B cell (primary cell): ENCODE data around the gene POU3F3. TPM values are rescaled to one million over a fixed set of nuclear protein-coding genes. Genes with fewer than 3 reads are reported as not detected.

ENCODE experiments used
- ATAC-seq: fragments of 200-7000 bp; cut with Tn5 transposase; one replicate; pipeline ENCODE4 v1.10.0; 2021; ENCODE audit warnings: low read depth, mild to moderate bottlenecking, moderate number of reproducible peaks, moderate library complexity
- CTCF ChIA-PET: fragments of 350-600 bp; sonication (Branson Sonifier 250); formaldehyde crosslinking; loops from one replicate; lab custom pipeline; 2021; ENCODE audit warnings: antibody characterized with exemption, inconsistent platforms; lab: Charles Lee
- POLR2A ChIA-PET: fragments of 350-600 bp; sonication (Branson Sonifier 250); formaldehyde crosslinking; loops from one replicate; lab custom pipeline; 2021; ENCODE audit warnings: antibody characterized with exemption; lab: Charles Lee
- DNase-seq: peaks from one replicate; pipeline ENCODE4 v3.0.0; 2013
- H2AFZ ChIP-seq: 2 replicates; pipeline ENCODE4 v1.6.1; 2012; ENCODE audit warnings: mild to moderate bottlenecking, low read depth, low read length; ENCODE audit not compliant: insufficient read depth, poor library complexity, severe bottlenecking
- H3K27ac ChIP-seq, 2 donors: 1 replicate in 1 of 2; 2 replicates in 1 of 2; pipeline ENCODE4 v1.5.1; 2012 to 2013; ENCODE audit warnings: low read length in 2 of 2, mild to moderate bottlenecking in 2 of 2, moderate library complexity in 1 of 2
- H3K27me3 ChIP-seq, 4 experiments: fragments of 200-600 bp in 1 of 4; sonication (generic) in 1 of 4; replicated peaks in 1 of 4; 1 replicate in 2 of 4; 2 replicates in 2 of 4; pipeline versions ENCODE4 v1.6.1 to v1.7.0; 2013 to 2016; ENCODE audit warnings: low read length in 3 of 4, mild to moderate bottlenecking in 2 of 4, mixed read lengths in 1 of 4, moderate library complexity in 1 of 4; ENCODE audit not compliant: insufficient read depth in 4 of 4, control insufficient read depth in 3 of 4; ENCODE audit errors: control extremely low read depth in 1 of 4
- H3K36me3 ChIP-seq, 2 experiments: replicated peaks in 1 of 2; 1 replicate in 1 of 2; 2 replicates in 1 of 2; pipeline versions ENCODE4 v1.6.1 to v1.7.1; 2013; ENCODE audit warnings: low read length in 1 of 2; ENCODE audit not compliant: insufficient read depth in 2 of 2, control insufficient read depth in 1 of 2; ENCODE audit errors: control extremely low read depth in 1 of 2, extremely low read depth in 1 of 2
- H3K4me1 ChIP-seq, 2 donors: fragments of 200-600 bp in 1 of 2; sonication (generic) in 1 of 2; 1 replicate in 1 of 2; 2 replicates in 1 of 2; pipeline versions ENCODE4 v1.5.1 to v1.6.1; 2013 to 2017; ENCODE audit warnings: low read length in 2 of 2; ENCODE audit not compliant: control insufficient read depth in 2 of 2, insufficient read depth in 2 of 2
- H3K4me2 ChIP-seq: replicated peaks from 2 replicates; pipeline ENCODE3; 2012; ENCODE audit warnings: mild to moderate bottlenecking, low read depth, low read length; ENCODE audit not compliant: poor library complexity, severe bottlenecking
- H3K4me3 ChIP-seq, 5 experiments: fragments of 200-600 bp in 1 of 5; sonication (generic) in 1 of 5; 1 replicate in 3 of 5; 2 replicates in 2 of 5; pipeline versions ENCODE4 v1.5.1 to v1.7.0; 2011 to 2016; ENCODE audit warnings: low read length in 4 of 5, mild to moderate bottlenecking in 4 of 5, low read depth in 2 of 5, control low read depth in 1 of 5, moderate library complexity in 1 of 5; ENCODE audit not compliant: insufficient read depth in 1 of 5; ENCODE audit errors: control extremely low read depth in 1 of 5, extremely low read depth in 1 of 5
- H3K79me2 ChIP-seq: fragments of 200-600 bp; sonication (generic); one replicate; pipeline ENCODE4 v1.6.0; 2016; ENCODE audit warnings: low read length; ENCODE audit not compliant: control insufficient read depth, insufficient read depth
- H3K9ac ChIP-seq: fragments of 200-600 bp; sonication (generic); 2 replicates; pipeline ENCODE4 v1.6.1; 2017; ENCODE audit warnings: mild to moderate bottlenecking, low read length, moderate library complexity
- H3K9me3 ChIP-seq, 3 donors: one replicate each; pipeline versions ENCODE4 v1.6.1 to v1.7.1; 2013; ENCODE audit warnings: low read length in 2 of 3; ENCODE audit not compliant: control insufficient read depth in 2 of 3, insufficient read depth in 1 of 3; ENCODE audit errors: control extremely low read depth in 1 of 3
- H4K20me1 ChIP-seq: 2 replicates; pipeline ENCODE4 v1.6.0; 2012; ENCODE audit warnings: mild to moderate bottlenecking, low read length; ENCODE audit not compliant: insufficient read depth, control insufficient read depth, poor library complexity, severe bottlenecking
- H3K27ac Mint-ChIP-seq: one replicate; pipeline ENCODE4 v1.8.0; 2021; ENCODE audit warnings: mixed read lengths
- H3K27me3 Mint-ChIP-seq: one replicate; pipeline ENCODE4 v1.8.0; 2021; ENCODE audit warnings: mixed read lengths
- H3K4me1 Mint-ChIP-seq: one replicate; pipeline ENCODE4 v1.8.0; 2021; ENCODE audit warnings: mixed read lengths
- H3K4me3 Mint-ChIP-seq: one replicate; pipeline ENCODE4 v1.8.0; 2021; ENCODE audit warnings: mixed read lengths
- H3K9me3 Mint-ChIP-seq: one replicate; pipeline ENCODE4 v1.8.0; 2022; ENCODE audit warnings: mixed read lengths; ENCODE audit not compliant: insufficient read depth
- EZH2 ChIP-seq: IDR thresholded peaks from 2 replicates; pipeline ENCODE4 v1.6.1; 2012; ENCODE audit warnings: borderline replicate concordance, low read depth, mild to moderate bottlenecking, moderate library complexity, low read length; ENCODE audit not compliant: insufficient read depth, poor library complexity, severe bottlenecking
- WGBS: methylation state at CpG from one replicate; pipeline ENCODE4 v1.1.5; 2013; ENCODE audit warnings: missing lambda C conversion rate; ENCODE audit not compliant: insufficient coverage; 5-methylcytosine and 5-hydroxymethylcytosine counted together
- intact Hi-C: fragments of 100-400 bp; cut with micrococcal nuclease; formaldehyde crosslinking; loops from one replicate; pipeline ENCODE4 v1.10.0; 2022
- polyA plus RNA-seq: library from polyadenylated mRNA; depleted of rRNA; stranded (reverse); fragments of >200 nt; gene quantifications from 2 replicates; pipeline ENCODE4 v1.2.3, GENCODE V29; 2012
- total RNA-seq, 2 donors: library from RNA; stranded (reverse); fragments of 120-200 nt in 1 of 2; gene quantifications; 1 replicate in 1 of 2; 2 replicates in 1 of 2; pipeline versions ENCODE4 v1.2.3 to v1.2.4, GENCODE V29; 2013 to 2022
- TF ChIP-seq, protein P1 (sequence below): fragments of 200-600 bp; IDR thresholded peaks from one replicate; pipeline ENCODE4 v1.8.0; 2022; ENCODE audit warnings: antibody characterized with exemption, mild to moderate bottlenecking

POU3F3 gene
- total and polyA plus RNA-seq, 2 donors (not counting 1 experiment from before 2014, with no cell fraction given): 0.03 to 0.12 TPM

DNA sequence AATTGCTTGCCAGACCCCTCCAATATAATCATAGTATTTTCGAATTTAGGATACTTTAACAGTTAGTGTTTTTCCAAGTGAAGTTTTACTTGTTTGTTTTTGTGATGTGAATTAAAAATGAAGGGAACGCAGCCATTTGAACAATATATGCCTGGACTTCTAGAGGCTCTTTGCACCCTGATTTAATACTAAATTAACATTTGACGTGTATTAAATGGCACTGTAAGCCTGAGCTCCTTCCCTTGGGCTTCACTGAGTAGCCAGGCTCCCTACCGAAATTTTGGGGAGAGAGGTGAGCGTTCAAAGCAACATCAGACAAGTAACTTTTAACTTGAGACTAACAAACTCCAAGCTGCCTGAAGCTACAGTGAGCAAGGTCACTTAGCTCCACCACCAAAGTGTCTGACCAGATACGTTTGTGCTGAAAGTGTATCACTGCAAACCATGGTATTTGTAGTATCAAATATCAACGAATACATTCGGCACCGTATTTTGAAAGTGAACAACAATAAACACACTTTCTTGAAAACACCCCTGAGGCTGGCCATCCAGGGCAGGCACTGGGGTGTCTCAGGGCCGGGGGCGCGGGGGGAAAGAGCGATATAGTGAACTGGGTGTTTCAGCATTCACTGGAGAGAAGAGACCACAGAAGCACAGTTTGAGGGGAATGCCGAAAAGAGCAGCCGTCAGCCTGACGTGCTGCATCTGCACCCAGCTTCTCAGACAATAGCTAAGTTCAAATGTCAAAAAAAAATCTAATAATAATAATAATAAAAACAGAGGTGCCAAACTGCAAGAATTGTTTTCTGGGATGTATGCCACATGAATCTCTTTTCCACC, 7.7 kb upstream of the POU3F3 start:
- H3K79me2 ChIP-seq: no peaks in the 10 kb centered on the region
- H2AFZ ChIP-seq: no peak overlapping the region
- H3K9ac ChIP-seq: no peak overlapping the region
- H3K27ac ChIP-seq: no peak overlapping the region
- no peak for TF ChIP-seq EZH2
- TF ChIP-seq, protein P1, sequence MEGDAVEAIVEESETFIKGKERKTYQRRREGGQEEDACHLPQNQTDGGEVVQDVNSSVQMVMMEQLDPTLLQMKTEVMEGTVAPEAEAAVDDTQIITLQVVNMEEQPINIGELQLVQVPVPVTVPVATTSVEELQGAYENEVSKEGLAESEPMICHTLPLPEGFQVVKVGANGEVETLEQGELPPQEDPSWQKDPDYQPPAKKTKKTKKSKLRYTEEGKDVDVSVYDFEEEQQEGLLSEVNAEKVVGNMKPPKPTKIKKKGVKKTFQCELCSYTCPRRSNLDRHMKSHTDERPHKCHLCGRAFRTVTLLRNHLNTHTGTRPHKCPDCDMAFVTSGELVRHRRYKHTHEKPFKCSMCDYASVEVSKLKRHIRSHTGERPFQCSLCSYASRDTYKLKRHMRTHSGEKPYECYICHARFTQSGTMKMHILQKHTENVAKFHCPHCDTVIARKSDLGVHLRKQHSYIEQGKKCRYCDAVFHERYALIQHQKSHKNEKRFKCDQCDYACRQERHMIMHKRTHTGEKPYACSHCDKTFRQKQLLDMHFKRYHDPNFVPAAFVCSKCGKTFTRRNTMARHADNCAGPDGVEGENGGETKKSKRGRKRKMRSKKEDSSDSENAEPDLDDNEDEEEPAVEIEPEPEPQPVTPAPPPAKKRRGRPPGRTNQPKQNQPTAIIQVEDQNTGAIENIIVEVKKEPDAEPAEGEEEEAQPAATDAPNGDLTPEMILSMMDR: no peak
- Mint-ChIP-seq H3K27me3 (peaks cover 76% of the 10 kb centered on the region), H3K27ac (peak overlapping the region; percentile 46), H3K9me3 (no peaks in the 10 kb centered on the region), H3K4me3 (no peak overlapping the region), H3K4me1 (peaks cover 24% of the 10 kb centered on the region)
- ChIA-PET POLR2A (interaction anchor here (0.6 kb wide), 1 partner anchor 201 kb away, joined by 4 read pairs; no protein-coding TSS in a partner anchor), CTCF (interaction anchor here (0.5 to 1.7 kb wide), 4 partner anchors 10 to 484 kb away, joined by 3 to 6 read pairs (median 4); no protein-coding TSS in a partner anchor)
- H3K9me3 ChIP-seq: peaks cover 2 to 40% (median 9%) of the 10 kb centered on the region in 3 donors
- WGBS: 13% methylated on average over 5 of the region's 16 CpGs
- no peaks in the 10 kb centered on the region for H3K36me3 ChIP-seq
- intact Hi-C loops: loop anchor here (5.0 kb wide), 1 partner anchor 131 kb away; no protein-coding TSS in a partner anchor
- no peak for ATAC-seq
- no peaks in the 10 kb centered on the region for H4K20me1 ChIP-seq
- no peak overlapping the region for H3K4me2 ChIP-seq
- peaks cover 0 to 92% (median 85%) of the 10 kb centered on the region in 4 experiments for H3K27me3 ChIP-seq
- no peak overlapping the region for H3K4me3 ChIP-seq
- H3K4me1 ChIP-seq: peaks cover 28 to 52% of the 10 kb centered on the region in 2 donors
- peak; percentile 38 for DNase-seq
